ENCODE results near the gene PRTG. TPM values are rescaled to one million over a fixed set of nuclear protein-coding genes. Genes with fewer than 3 reads are reported as not detected.
"Not testable (repeated sequence)": the region's sequence is repeated elsewhere in the genome, so short reads cannot be mapped to it uniquely, and the experiment has no call there.

PRTG gene
- total RNA-seq, 6 donors from 2014 or later = 5.9 to 50.6 (median 17.6) TPM

DNA sequence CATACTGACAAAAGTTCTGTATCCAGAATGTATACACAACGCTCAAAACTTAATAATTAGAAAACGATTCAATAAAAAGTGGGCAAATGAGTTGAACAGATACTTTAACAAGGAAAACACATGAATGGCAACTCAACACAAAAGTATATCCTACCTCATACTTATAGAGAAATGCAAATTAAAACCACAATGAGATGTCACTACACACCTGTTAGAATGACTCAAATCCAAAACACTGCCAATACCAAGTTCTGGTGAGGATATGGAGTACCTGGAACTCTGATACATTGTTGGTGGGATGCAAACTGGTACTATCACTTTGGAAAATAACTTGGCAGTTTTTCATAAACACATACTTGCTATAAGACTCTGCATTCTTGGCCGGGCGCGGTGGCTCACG lies 42.1 kb downstream of the PRTG start:
- H3K36me3 ChIP-seq = no peaks in the 10 kb centered on the region
- peaks cover 0 to 7% (median 0%) of the 10 kb centered on the region in 4 donors for H3K4me1 ChIP-seq
- no peak overlapping the region for H3K4me3 ChIP-seq
- WGBS, 2 donors = 98% methylated on average over 4 to 6 of the region's 6 CpGs
- no peak for ATAC-seq (ENCODE audit: low FRiP score in 2 of 2)
- no peak overlapping the region for H3K27ac ChIP-seq
- no peaks in the 10 kb centered on the region for H3K9me3 ChIP-seq
- no peak for DNase-seq
- TF ChIP-seq POLR2A (IDR thresholded peaks at IDR 0.05) (no peak), POLR2AphosphoS5 (IDR thresholded peaks at IDR 0.05) (no peak)
- no peaks in the 10 kb centered on the region for H3K27me3 ChIP-seq

DNA sequence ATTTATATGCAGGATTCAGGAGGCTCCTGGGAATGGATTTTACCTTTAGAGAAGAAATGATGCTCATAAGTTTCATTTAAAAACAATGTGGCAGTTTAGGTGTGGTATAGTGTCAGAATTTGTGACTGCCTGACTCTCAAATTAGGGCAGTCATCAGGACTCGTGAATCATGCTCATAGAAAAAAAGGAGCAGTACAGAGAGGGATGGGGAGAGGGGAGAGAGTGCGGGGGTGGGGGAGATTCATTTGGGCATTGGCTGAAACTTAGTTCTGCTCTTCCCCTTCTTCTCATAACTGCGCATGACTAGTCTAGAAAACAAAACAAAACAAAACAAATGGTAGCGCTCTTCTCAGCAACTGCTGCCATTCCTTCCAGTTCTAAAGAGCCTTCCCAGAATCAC lies 44.3 kb downstream of the PRTG start:
- Histone ChIP-seq H3K9me3 (no peaks in the 10 kb centered on the region), H3K4me1 (no peaks in the 10 kb centered on the region), H3K27me3 (no peaks in the 10 kb centered on the region), H3K36me3 (no peaks in the 10 kb centered on the region), H3K4me3 (no peak overlapping the region), H3K27ac (no peak overlapping the region)
- ATAC-seq (ENCODE audit: low FRiP score in 2 of 2) (no peak), DNase-seq (no peak)
- WGBS, 2 donors = 93 to 97% methylated on average over 4 of the region's 4 CpGs
- TF ChIP-seq POLR2A (IDR thresholded peaks at IDR 0.05) (no peak), POLR2AphosphoS5 (IDR thresholded peaks at IDR 0.05) (no peak), EP300 (IDR thresholded peaks at IDR 0.05) (no peak)
- TF ChIP-seq, protein P1, sequence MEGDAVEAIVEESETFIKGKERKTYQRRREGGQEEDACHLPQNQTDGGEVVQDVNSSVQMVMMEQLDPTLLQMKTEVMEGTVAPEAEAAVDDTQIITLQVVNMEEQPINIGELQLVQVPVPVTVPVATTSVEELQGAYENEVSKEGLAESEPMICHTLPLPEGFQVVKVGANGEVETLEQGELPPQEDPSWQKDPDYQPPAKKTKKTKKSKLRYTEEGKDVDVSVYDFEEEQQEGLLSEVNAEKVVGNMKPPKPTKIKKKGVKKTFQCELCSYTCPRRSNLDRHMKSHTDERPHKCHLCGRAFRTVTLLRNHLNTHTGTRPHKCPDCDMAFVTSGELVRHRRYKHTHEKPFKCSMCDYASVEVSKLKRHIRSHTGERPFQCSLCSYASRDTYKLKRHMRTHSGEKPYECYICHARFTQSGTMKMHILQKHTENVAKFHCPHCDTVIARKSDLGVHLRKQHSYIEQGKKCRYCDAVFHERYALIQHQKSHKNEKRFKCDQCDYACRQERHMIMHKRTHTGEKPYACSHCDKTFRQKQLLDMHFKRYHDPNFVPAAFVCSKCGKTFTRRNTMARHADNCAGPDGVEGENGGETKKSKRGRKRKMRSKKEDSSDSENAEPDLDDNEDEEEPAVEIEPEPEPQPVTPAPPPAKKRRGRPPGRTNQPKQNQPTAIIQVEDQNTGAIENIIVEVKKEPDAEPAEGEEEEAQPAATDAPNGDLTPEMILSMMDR (IDR thresholded peaks at IDR 0.05) = no peak

DNA sequence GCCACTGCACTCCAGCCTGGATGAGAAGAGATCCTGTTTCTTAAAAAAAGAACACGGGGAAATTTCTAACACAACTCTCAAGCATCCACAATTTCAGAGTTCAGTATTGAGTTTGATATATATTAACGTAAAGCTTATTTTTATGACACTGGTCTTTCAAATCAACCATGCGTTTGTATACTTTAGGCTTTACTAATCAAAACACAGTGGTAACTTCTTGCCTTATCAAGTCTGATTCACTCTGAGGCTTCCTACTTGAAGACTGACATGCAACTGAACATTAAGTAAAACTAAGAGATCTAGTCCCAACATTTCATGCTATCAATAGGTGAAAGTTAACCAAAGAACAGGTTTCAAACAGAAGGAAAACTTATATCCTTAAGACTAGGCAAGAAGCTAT lies 46.7 kb downstream of the PRTG start:
- H3K4me1 ChIP-seq = no peaks in the 10 kb centered on the region
- no peak overlapping the region for H3K4me3 ChIP-seq
- WGBS, 2 donors = 89 to 95% methylated on average over 3 of the region's 3 CpGs
- no peak overlapping the region for H3K27ac ChIP-seq
- no peaks in the 10 kb centered on the region for H3K27me3 ChIP-seq
- TF ChIP-seq, protein P1 (IDR thresholded peaks at IDR 0.05) = no peak
- TF ChIP-seq POLR2A (IDR thresholded peaks at IDR 0.05) (no peak), POLR2AphosphoS5 (IDR thresholded peaks at IDR 0.05) (no peak), EP300 (IDR thresholded peaks at IDR 0.05) (no peak)
- ATAC-seq (ENCODE audit: low FRiP score in 2 of 2) (no peak), DNase-seq (no peak)
- no peaks in the 10 kb centered on the region for H3K9me3 ChIP-seq
- no peaks in the 10 kb centered on the region for H3K36me3 ChIP-seq

DNA sequence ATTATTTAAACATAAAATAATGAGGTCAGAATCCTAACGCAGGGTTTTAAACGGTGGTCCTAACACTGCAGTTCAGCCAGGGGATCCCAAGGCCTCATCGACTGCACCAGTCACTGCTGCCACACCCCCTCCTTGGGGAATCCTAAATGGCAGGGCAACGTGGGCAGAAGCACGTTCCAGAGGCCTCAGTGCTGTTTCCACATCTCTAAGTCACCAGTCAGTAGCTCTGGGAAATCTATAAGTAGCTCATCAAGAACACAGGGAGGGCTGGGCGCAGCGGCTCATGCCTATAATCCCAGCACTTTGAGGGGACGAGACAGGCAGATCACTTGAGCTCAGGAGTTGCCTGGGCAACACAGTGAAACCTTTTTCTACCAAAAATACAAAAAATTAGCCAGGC lies 47.5 kb downstream of the PRTG start:
- Histone ChIP-seq H3K36me3 (no peaks in the 10 kb centered on the region), H3K9me3 (no peaks in the 10 kb centered on the region), H3K4me1 (no peaks in the 10 kb centered on the region), H3K4me3 (no peak overlapping the region), H3K27me3 (no peaks in the 10 kb centered on the region), H3K27ac (no peak overlapping the region)
- WGBS, 2 donors = 83% methylated on average over 6 to 8 of the region's 8 CpGs
- no peak for TF ChIP-seq EP300 (IDR thresholded peaks at IDR 0.05)
- TF ChIP-seq POLR2A (IDR thresholded peaks at IDR 0.05) = no peak
- TF ChIP-seq, protein P1 (IDR thresholded peaks at IDR 0.05) = no peak
- no peak for TF ChIP-seq POLR2AphosphoS5 (IDR thresholded peaks at IDR 0.05)
- ATAC-seq (ENCODE audit: low FRiP score in 2 of 2) (no peak), DNase-seq (no peak)

DNA sequence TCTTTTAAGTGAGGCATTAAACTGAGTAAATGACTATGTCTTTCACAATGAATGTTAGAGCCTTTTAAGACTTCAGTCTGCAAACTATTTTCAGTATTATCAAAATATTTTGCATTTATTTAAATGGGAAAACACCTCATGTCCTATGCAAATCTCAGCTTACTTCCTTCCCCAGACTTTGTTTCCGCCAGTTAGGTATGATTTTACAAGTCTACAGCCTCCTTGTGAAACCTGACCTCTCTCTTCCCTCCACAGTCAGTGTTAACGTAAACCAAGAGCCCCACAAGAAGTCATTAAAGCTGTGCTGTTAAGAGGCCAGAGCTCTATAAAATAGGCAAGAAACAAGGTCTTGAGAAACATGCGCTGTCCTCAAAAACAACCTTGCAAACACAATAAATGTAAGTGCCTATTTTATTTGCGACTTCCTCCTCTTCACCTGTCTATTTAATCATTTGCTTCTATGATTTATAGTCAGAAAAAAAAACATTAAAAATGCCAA lies 48.3 kb downstream of the PRTG start:
- H3K36me3 ChIP-seq = no peaks in the 10 kb centered on the region
- no peak for ATAC-seq (ENCODE audit: low FRiP score in 2 of 2)
- WGBS, 2 donors = 46 to 49% methylated on average over 4 of the region's 4 CpGs
- no peaks in the 10 kb centered on the region for H3K9me3 ChIP-seq
- no peak for DNase-seq
- TF ChIP-seq, protein P1 (IDR thresholded peaks at IDR 0.05) = no peak
- TF ChIP-seq POLR2A (IDR thresholded peaks at IDR 0.05) (no peak), EP300 (IDR thresholded peaks at IDR 0.05) (no peak)
- no peak overlapping the region for H3K4me3 ChIP-seq
- no peak overlapping the region for H3K27ac ChIP-seq
- H3K4me1 ChIP-seq = no peaks in the 10 kb centered on the region
- H3K27me3 ChIP-seq = no peaks in the 10 kb centered on the region

DNA sequence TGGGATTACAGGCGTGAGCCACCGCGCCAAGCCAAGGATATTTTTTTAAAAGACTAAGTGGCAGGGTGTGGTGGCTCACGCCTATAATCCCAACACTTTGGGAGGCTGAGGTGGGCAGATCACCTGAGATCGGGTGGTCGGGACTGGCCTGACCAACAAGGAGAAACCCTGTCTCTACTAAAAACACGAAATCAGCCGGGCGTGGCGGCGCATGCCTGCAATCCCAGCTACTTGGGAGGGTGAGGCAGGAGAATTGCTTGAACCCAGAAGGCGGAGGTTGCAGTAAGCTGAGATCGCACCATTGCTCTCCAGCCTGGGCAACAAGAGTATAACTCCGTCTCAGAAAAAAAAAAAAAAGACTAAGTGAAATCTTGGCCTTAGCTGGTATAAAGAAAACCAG lies 49.8 kb downstream of the PRTG start:
- not testable (repeated sequence) for ATAC-seq (ENCODE audit: low FRiP score in 2 of 2); H3K27ac ChIP-seq; H3K36me3 ChIP-seq; H3K9me3 ChIP-seq; H3K4me1 ChIP-seq; H3K4me3 ChIP-seq; H3K27me3 ChIP-seq
- 96 to 99% methylated on average over 14 of the region's 14 CpGs for WGBS, 2 donors
- DNase-seq = peak in 1 of 2 donors; percentile 56
